Measurements from ENCODE around the gene MVB12B. TPM values are rescaled to one million over a fixed set of nuclear protein-coding genes. Genes with fewer than 3 reads are reported as not detected.

Gene MVB12B
- total and polyA plus RNA-seq, 10 donors: 2.8 to 52.4 (median 34.8) TPM

DNA sequence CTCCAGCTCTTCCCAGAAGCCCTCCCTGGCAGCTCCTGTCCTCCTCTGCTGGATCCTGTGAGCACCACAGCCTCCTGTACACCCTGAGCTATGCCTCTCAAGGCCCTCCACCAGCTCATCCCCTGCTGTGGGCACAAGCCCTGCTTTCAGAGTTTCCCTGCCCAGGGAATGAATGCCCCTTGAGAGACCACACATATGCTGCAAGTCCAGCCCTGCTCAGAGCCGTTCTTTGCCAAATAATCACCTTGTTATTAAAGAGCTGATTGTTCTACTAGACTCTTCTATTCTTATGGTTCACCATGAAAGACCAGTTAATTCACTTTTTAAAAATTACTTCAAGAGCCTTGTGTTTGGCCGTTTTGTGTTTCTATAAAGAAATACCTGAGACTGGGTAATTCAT, 121.5 kb downstream of the MVB12B start:
- 86 to 94% (median 93%) methylated on average over 2 of the region's 2 CpGs for WGBS, 5 donors
- peaks cover 0 to 40% (median 0%) of the 10 kb centered on the region in 6 donors for H3K36me3 ChIP-seq

DNA sequence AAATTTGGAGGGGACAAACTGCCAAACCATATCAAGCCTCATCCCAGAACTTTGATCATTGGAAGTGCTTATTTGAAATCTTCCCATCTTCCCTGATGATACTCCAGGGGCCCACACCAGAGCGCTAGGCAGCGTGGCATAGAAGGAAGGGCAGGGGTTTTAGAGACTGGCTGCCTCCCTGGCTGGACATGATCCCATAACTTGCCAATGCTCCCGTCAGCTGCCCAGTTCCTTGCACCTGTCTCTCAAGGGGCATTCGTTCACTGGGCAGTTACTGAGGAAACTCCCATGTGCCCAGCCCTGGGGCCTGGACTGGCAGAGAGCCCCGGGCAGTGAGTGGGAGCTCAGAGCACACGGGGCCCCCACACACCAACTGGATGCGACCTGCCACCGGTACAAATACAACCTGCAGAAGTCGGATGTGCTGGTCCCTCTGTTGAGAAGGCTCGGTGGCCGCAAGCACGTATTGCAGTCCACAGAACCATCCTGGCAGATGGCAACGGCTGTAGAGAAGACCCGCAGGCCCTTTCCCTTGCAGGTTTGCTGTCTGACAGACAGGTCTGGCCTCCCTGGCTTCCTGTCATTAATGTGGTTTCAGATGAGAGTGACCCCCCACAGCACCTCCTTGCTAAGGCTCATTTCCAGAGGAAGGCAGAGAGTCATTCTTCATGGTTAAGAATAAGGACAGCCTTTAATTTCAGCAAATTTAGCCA, 122.4 kb downstream of the MVB12B start:
- 76 to 90% (median 88%) methylated on average over 5 to 14 of the region's 14 CpGs for WGBS, 5 donors
- peaks cover 0 to 48% (median 0%) of the 10 kb centered on the region in 6 donors for H3K36me3 ChIP-seq
- H3K27me3 ChIP-seq (replicated peaks in 1 of 7): no peaks in the 10 kb centered on the region
- no peak overlapping the region for H3K27ac ChIP-seq
- H3K4me1 ChIP-seq: peaks cover 0 to 31% (median 9%) of the 10 kb centered on the region in 6 donors
- intact Hi-C loops (cut with DNase I; ENCODE audit: low total_unique reads): no loop called here
- peak; percentile 54 for DNase-seq
- H3K9me3 ChIP-seq: no peaks in the 10 kb centered on the region
- H3K4me3 ChIP-seq: no peak overlapping the region
- TF ChIP-seq POLR2A (IDR thresholded peaks at IDR 0.05) (no peak), POLR2AphosphoS5 (IDR thresholded peaks at IDR 0.05) (no peak)
- TF ChIP-seq, protein P1, sequence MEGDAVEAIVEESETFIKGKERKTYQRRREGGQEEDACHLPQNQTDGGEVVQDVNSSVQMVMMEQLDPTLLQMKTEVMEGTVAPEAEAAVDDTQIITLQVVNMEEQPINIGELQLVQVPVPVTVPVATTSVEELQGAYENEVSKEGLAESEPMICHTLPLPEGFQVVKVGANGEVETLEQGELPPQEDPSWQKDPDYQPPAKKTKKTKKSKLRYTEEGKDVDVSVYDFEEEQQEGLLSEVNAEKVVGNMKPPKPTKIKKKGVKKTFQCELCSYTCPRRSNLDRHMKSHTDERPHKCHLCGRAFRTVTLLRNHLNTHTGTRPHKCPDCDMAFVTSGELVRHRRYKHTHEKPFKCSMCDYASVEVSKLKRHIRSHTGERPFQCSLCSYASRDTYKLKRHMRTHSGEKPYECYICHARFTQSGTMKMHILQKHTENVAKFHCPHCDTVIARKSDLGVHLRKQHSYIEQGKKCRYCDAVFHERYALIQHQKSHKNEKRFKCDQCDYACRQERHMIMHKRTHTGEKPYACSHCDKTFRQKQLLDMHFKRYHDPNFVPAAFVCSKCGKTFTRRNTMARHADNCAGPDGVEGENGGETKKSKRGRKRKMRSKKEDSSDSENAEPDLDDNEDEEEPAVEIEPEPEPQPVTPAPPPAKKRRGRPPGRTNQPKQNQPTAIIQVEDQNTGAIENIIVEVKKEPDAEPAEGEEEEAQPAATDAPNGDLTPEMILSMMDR (IDR thresholded peaks at IDR 0.05 in 8 of 11, conservative IDR thresholded peaks at IDR 0.05 in 3 of 11): no peak

More for the DNA sequence above, 121.5 kb downstream of the MVB12B start:
- intact Hi-C loops (cut with DNase I; ENCODE audit: low total_unique reads): no loop called here
- peak; percentile 27 for DNase-seq
- H3K4me3 ChIP-seq: no peak overlapping the region
- TF ChIP-seq POLR2A (IDR thresholded peaks at IDR 0.05): no peak
- TF ChIP-seq, protein P1 (IDR thresholded peaks at IDR 0.05 in 8 of 11, conservative IDR thresholded peaks at IDR 0.05 in 3 of 11): no peak
- TF ChIP-seq POLR2AphosphoS5 (IDR thresholded peaks at IDR 0.05): no peak
- no peaks in the 10 kb centered on the region for H3K27me3 ChIP-seq (replicated peaks in 1 of 7)
- peaks cover 0 to 34% (median 9%) of the 10 kb centered on the region in 6 donors for H3K4me1 ChIP-seq
- H3K27ac ChIP-seq: no peak overlapping the region
- no peaks in the 10 kb centered on the region for H3K9me3 ChIP-seq

DNA sequence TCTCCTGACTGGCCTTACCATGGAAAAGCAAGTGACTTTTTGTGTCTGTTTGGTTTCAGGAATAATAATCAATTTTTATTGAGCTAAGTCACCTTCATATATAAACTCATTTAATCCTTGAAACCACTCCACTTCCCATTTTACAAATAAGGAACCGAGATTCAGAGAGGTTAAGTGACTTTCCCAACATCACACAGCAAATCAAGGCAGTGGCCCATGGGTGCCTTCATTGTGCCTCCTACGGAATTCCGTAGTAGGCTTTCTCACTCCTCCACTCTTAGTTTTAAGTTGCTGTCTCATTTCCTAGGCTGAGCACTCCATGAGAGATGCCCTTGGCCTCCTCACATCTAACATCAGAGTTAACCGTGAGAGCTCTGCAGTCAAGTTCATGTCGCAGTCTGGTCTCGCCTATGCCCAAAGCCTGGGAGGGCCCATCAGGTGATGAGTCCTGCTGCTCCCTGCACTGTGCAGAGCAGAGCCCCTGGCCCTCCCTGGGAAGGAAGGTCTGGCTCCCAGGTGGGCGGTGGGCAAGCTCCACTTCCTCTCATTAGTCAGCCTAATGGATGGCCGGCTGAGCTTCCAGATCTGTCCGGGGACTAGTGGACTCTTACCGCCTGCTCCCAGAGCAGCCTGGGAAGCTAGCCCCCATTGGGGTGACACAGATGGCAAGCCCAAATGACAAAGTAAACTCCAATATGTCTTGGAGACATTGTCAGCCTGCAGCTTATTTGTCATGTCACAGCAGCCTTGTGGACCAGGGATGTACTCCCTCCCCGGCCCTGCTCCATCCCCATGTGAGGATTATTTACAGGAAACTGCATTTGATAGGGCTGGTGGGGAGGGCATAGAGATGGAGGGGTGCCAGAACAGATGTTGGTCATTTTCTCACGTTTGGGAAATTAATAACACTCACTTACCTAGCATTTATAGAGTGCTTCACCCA, 123.4 kb downstream of the MVB12B start:
- intact Hi-C loops (cut with DNase I; ENCODE audit: low total_unique reads): no loop called here
- Histone ChIP-seq H3K27ac (no peak overlapping the region), H3K4me1 (peaks cover 0 to 31% (median 9%) of the 10 kb centered on the region in 6 donors), H3K36me3 (peaks cover 0 to 51% (median 0%) of the 10 kb centered on the region in 6 donors), H3K9me3 (no peaks in the 10 kb centered on the region), H3K27me3 (replicated peaks in 1 of 7) (no peaks in the 10 kb centered on the region), H3K4me3 (no peak overlapping the region)
- DNase-seq: peak; percentile 51
- no peak for TF ChIP-seq POLR2A (IDR thresholded peaks at IDR 0.05)
- no peak for TF ChIP-seq POLR2AphosphoS5 (IDR thresholded peaks at IDR 0.05)
- TF ChIP-seq, protein P1 (IDR thresholded peaks at IDR 0.05 in 8 of 11, conservative IDR thresholded peaks at IDR 0.05 in 3 of 11): no peak
- WGBS, 5 donors: 78 to 86% (median 80%) methylated on average over 12 of the region's 12 CpGs
